GF-D8 (cell line): ENCODE results near the gene ZFYVE9.
"Not testable (repeated sequence)": the region's sequence is repeated elsewhere in the genome, so short reads cannot be mapped to it uniquely, and the experiment has no call there.

Source experiments
- DNase-seq: peaks from one replicate; lab custom pipeline; 2025; lab: John Stamatoyannopoulos, UW

ZFYVE9 gene

GRCh38 chr1:52190500-52191252 is 48.8 kb downstream of the ZFYVE9 start:
- DNase-seq, result no peak

GRCh38 chr1:52191395-52191965 is 49.6 kb downstream of the ZFYVE9 start:
- no peak for DNase-seq

GRCh38 chr1:52192024-52192423 is 50.1 kb downstream of the ZFYVE9 start:
- DNase-seq, result no peak

DNA sequence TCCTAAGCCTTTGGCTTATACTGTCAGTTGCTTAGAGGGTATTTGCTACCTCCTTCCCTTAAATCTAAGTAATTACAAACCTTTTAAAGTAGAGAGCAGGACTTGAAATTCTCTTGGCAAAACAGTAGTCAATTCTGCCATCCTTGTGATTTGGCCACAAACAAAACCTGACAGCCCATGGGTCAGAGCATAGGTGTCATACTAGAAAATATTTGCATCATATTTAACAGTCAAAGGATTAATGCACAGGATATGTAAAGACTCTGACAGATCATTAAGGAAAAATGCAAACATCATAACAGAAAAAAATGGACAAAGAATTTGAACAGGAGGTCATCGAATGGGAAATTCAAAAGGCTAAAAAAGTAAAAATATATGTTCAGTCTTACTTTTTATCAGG is 50.5 kb downstream of the ZFYVE9 start:
- DNase-seq, result no peak

- DNase-seq, result no peak
Observed at GRCh38 chr1:52193985-52194384, 52.1 kb downstream of the ZFYVE9 start.

DNA sequence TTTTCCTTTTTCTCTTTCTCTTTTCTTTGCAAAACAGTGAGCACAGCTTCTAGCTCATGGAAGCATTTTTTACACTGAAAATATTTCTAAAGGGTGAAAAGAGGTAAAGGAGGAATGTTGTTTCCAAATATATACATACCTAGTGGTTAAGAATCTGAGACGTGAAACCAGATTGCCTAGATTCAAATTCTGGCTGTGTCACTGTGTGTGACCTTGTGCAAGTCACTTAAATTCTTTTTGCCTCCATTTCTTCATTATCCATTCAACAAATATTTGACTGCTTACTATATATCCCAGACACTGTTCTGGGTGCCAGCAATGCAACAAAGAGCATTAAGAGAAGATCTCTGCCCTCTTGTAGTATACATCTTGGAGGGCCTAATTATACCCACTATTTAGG is 53.3 kb downstream of the ZFYVE9 start:
- no peak for DNase-seq

DNA sequence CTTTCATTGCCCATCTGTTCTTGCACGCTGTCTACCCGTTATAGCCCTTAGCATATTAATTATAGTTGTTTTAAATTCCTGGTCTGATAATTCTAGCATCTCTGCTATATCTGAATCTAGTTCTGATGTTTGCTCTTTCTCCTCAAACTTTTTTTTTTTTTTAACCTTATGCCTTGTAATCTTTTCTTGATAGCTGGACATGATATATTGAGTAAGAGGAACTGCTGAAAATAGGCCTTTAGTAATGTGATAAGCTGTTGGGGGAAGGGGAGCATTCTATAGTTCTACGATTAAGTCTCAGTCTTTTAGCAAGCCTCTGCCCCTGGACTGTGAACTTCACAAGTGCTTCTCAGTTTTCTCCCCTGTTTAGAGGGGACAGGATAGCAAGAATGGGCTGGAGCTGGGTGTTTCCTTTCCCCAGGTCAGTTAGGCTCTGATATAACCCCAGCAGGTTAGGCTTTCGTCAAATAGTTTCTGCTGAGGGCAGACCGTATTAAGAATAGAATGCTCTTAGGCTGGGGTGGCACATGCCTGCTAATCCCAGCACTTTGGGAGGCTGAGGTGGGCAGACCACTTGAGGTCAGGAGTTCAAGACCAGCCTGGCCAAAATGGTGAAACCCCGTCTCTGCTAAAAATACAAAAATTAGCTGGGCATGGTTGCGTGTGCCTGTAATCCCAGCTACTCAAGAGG is 62.2 kb downstream of the ZFYVE9 start:
- DNase-seq, result peak; percentile 70

GRCh38 chr1:52204696-52205095 is 62.8 kb downstream of the ZFYVE9 start:
- no peak for DNase-seq

- not testable (repeated sequence) for DNase-seq
Observed at GRCh38 chr1:52206686-52207085, 64.8 kb downstream of the ZFYVE9 start.

DNA sequence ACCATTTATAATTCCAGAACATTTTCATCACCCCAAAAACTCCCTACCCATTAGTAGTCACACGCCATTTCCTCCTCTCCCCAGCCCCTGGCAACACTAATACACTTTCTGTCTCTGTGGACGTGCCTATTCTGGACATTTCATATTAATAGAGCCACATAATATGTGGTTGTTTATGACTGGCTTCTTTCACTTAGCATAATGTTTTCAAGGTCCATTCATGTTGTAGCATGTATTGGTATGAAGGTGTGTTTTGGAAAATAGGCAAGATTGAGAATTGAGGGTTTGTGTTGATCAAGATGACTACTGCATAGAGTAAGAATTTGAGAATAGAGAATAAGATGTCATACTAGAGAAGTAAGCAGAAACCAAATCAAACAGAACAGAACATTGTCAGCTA is 67.5 kb downstream of the ZFYVE9 start:
- DNase-seq, result no peak

DNA sequence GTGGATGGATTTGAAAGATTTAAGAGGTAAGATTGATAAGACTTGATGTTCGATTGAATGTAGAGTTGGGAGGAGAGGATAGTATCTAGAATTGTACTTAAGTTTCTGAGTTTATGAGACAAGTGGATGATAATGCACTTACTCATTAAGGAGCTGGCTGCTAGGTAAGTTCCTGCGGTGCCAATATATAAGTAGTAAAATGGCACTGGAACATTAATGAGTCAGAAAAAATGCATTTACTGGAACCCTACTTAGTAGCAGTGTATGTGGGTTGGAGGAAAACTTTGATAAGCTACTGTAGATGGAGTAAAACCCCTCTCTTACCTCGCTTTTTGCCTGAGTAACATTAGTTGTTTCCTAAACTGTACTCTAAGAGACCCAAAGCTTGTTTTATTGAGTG is 68.2 kb downstream of the ZFYVE9 start:
- DNase-seq, result no peak

- DNase-seq, result no peak
Observed at GRCh38 chr1:52216907-52217458, 75.1 kb downstream of the ZFYVE9 start.

DNA sequence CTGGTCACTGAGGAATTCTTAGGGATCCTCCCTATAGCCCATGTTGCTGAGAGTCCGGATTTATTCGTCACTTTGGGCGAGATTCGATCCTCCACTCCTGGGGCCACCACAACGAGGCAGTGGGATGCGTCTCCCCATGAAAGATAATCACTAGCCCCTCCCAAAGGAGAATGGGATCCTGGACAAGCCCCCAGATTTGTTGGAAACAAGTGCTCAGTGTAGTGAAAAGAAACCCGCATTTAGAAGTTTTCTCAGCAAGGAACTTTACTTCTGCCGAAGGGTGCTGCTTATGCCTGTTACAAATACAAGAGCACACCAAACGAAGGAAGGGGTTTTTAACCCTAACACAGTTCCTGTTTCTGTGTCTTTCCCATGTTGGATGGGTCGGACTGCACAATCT is 83.3 kb downstream of the ZFYVE9 start:
- no peak for DNase-seq

GRCh38 chr1:52229494-52229893 is 87.6 kb downstream of the ZFYVE9 start:
- no peak for DNase-seq

GRCh38 chr1:52233463-52233862 is 91.6 kb downstream of the ZFYVE9 start:
- no peak for DNase-seq

GRCh38 chr1:52234014-52234413 is 92.1 kb downstream of the ZFYVE9 start:
- no peak for DNase-seq

- no peak for DNase-seq
Observed at GRCh38 chr1:52234708-52235107, 92.8 kb downstream of the ZFYVE9 start.

- DNase-seq, result no peak
Observed at GRCh38 chr1:52235646-52236045, 93.8 kb downstream of the ZFYVE9 start.

GRCh38 chr1:52237430-52237829 is 95.5 kb downstream of the ZFYVE9 start:
- no peak for DNase-seq

DNA sequence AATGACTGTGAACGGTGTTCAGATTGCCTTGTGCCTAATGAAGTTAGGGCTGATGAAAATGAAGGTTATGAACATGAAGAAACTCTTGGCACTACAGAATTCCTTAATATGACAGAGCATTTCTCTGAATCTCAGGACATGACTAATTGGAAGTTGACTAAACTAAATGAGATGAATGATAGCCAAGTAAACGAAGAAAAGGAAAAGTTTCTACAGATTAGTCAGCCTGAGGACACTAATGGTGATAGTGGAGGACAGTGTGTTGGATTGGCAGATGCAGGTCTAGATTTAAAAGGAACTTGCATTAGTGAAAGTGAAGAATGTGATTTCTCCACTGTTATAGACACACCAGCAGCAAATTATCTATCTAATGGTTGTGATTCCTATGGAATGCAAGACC is 96.6 kb downstream of the ZFYVE9 start:
- DNase-seq, result no peak

- DNase-seq, result no peak
Observed at GRCh38 chr1:52238887-52239707, 97.2 kb downstream of the ZFYVE9 start.

GRCh38 chr1:52239708-52240001 is 97.8 kb downstream of the ZFYVE9 start:
- DNase-seq, result peak; percentile 56
